ENCODE measurements around the gene NBEA.

- no peak for TF ChIP-seq CTCF (IDR thresholded peaks at IDR 0.05)
- no peak for TF ChIP-seq POLR2A (IDR thresholded peaks at IDR 0.05)
Measured at GRCh38 chr13:35190241-35190640, 248.2 kb downstream of the NBEA start.
